ENCODE data around the gene TTC28. TPM values are rescaled to one million over a fixed set of nuclear protein-coding genes. Genes with fewer than 3 reads are reported as not detected.
"Not testable (repeated sequence)": the region's sequence is repeated elsewhere in the genome, so short reads cannot be mapped to it uniquely, and the experiment has no call there.

The TTC28 gene
- total RNA-seq = under 1 TPM; 0.67 to 0.72 TPM

GRCh38 chr22:28679611-28680287 is at the start of gene TTC28:
TSS of gene TTC28 (minus strand) at chr22:28679840. CDS start at chr22:28679723, 117 bp downstream.
- POLR2A ChIA-PET = not testable (repeated sequence)

DNA sequence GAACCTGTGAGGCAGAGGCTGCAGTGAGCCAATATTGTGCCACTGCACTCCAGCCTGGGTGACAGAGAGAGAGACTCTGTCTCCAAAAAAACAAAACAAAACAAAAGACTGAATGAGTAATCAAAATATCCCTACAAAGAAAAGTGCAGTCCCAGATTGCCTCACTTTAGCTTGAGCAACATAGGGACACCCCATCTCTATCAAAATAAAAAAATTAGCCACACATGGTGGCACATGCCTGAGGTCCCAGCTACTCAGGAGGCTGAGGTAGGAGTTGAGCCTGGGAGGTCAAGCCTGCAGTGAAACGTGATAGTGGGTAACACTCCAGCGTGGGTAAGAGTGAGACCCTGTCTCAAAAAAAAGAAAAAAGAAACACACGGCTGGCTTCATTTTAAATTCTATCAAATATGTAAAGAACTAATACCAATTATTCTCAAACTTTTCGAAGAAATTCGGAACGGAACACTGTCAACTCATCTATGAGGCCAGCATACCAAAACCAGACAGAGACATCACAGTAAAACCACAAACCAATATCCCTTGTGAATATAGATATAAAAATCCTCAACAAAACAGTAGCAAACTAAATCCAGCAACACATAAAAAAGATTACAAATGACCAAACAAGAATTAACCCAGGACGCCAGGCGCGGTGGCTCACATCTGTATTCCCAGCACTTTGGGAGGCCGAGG is 49.1 kb upstream of the TTC28 start:
- ChIA-PET CTCF (no interaction called here), POLR2A (no interaction called here)

More at GRCh38 chr22:28679611-28680287, at the start of gene TTC28:
- CTCF ChIA-PET = not testable (repeated sequence)

DNA sequence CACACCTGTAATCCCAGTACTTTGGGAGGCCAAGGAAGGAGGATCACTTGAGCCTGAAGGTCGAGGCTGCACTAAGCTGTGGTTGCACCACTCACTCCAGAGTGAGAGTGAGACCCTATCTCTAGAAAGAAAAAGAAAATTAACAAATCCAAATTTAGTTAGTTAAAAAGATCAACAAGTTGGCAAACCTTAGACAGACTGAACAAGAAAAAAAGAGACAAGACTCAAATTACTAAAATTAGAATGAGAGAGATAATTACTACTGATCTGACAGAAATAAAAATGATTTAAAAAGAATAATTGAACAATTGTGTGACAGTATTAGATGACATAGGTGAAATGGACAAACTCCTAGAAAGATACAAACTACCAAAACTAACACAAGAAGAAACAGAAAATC is 48.4 kb upstream of the TTC28 start:
- POLR2A ChIA-PET = no interaction called here
- CTCF ChIA-PET = no interaction called here

GRCh38 chr22:28718044-28718443 is 38.4 kb upstream of the TTC28 start:
- CTCF ChIA-PET = interaction anchor here (0.6 kb wide), 1 partner anchor 9 kb away, joined by 3 read pairs; no protein-coding TSS in a partner anchor
- POLR2A ChIA-PET = no interaction called here

- ChIA-PET POLR2A (no interaction called here), CTCF (no interaction called here)
Observed at GRCh38 chr22:28716686-28717085, 37.0 kb upstream of the TTC28 start.

- CTCF ChIA-PET = no interaction called here
- POLR2A ChIA-PET = interaction anchor here (0.6 kb wide), 1 partner anchor 40 kb away, joined by 3 read pairs; no protein-coding TSS in a partner anchor
Observed at GRCh38 chr22:28715611-28716010, 36.0 kb upstream of the TTC28 start.

DNA sequence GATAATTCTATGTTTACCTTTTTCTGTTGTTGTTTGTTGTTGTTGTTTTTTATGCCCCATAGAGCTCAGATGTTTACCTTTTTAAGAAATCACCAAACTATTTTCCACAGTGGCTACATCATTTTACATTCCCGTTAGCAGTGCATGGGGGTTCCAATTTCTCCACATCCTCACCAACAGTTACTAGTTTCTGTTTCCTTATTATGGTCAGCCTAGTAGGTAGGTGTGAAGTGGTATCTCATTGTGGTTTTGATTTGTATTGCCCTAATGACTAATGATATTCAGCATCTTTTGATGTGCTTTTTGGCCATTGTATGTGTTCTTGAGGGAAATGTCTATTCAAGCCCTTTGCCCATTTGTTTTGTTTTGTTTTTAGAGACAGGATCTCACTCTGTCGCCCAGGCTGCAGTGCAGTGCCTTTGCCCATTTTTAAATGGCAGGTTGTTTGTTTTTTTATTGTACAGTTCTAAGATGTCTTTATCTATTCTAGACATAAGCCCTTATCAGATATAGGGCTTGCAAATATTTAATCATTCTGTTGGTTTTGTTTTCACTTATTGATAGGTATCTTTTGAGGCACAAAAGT is 34.5 kb upstream of the TTC28 start:
- ChIA-PET POLR2A (no interaction called here), CTCF (no interaction called here)

- ChIA-PET CTCF (no interaction called here), POLR2A (no interaction called here)
Observed at GRCh38 chr22:28711820-28712777, 32.5 kb upstream of the TTC28 start.

GRCh38 chr22:28711341-28711740 is 31.7 kb upstream of the TTC28 start:
- CTCF ChIA-PET = no interaction called here
- POLR2A ChIA-PET = no interaction called here

GRCh38 chr22:28710576-28711191 is 31.0 kb upstream of the TTC28 start:
- ChIA-PET CTCF (no interaction called here), POLR2A (no interaction called here)

DNA sequence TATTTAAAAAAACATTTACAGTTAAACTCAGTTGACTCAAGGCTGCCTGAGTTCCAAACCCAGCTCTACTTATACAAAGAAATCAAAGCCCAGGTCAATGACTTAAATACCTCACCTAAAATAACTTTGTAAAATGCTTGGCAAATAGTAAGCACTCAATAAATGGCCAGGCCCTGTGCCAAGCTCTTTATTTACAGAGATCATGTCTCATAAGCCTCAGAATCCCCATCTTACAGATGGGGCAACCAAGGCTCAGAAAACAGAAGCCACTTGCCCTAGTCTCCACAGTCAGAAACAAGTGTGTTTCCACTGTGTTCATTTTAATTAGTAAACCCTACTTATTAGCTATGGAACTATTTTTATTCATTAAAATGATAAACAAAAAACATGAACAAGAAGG is 30.5 kb upstream of the TTC28 start:
- CTCF ChIA-PET = interaction anchor here (0.5 kb wide), 1 partner anchor 255 kb away, joined by 4 read pairs; no protein-coding TSS in a partner anchor
- POLR2A ChIA-PET = no interaction called here

DNA sequence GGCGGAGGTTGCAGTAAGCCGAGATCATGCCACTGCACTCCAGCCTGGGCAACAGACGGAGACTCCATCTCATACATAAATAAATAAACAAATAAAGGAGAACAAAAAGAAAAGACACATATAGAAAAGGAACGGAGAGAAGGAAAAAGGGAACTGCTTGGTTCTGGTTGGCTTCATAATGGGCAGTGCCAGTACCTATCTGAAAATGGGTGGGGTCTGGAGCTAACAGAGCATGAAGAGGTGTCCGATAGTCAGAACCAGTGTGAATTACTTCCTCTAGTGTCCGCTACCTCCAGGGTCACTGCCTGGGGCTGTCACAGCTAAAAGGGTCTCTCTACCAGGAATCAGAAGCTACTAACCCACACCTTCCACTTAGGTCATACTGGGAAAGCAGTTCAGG is 27.2 kb upstream of the TTC28 start:
- ChIA-PET CTCF (no interaction called here), POLR2A (no interaction called here)

- CTCF ChIA-PET = no interaction called here
Observed at GRCh38 chr22:28703436-28703835, 23.8 kb upstream of the TTC28 start.

GRCh38 chr22:28702891-28703290 is 23.3 kb upstream of the TTC28 start:
- ChIA-PET CTCF (no interaction called here), POLR2A (no interaction called here)

More at GRCh38 chr22:28703436-28703835, 23.8 kb upstream of the TTC28 start:
- POLR2A ChIA-PET = interaction anchor here (0.7 kb wide), 1 partner anchor 76 kb away, joined by 3 read pairs; no protein-coding TSS in a partner anchor

DNA sequence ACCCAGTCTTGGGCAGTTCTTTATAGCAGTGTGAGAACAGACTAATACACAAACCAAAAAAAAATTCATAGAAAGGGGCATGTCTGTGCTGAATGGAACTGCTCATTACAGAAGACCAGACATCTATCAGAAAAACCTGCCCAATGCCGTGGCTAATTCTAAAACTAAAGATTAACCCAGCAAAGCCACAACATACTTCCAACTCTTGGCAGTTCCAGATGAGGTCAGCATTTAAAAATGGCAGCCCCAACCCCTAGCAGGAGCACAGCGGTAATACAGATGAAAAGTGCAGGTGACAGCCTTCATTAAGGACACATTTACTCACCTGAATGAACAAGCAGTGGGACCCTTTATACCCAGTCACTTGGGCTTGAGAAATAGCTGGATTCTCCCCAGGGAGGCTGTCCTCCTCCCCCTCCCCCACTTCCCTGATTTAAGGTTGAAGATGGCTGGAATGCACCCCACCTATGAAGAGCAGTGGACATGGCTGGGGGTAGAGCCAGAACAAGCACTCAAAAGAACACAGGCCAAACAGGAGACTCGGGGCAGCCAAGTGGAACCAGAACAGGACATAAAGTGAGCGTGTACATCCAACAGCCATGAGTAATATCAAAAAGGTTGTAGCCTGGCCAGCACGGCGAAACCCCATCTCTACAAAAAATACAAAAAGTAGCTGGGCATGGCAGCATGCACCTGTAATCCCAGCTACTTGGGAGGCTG is 13.6 kb upstream of the TTC28 start:
- POLR2A ChIA-PET = not testable (repeated sequence)

DNA sequence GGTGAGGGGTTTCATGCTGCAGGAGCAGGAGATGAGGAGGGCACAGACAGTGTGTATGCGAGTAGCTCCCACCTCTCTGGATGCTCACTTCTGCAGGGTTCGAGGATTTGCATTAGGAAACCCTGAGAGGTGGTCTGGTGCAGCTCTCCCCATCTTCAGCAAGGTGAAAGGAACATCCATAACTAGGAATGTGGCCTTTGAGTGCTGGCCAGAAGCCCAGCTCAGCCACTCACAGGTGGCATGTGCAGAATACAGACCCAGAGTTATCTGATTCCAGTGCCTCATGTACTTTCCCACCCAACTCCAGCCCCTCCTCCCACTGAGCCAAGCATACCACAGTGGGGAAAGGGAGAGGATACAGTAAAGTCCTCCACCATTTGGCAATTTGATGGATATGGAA is 10.2 kb upstream of the TTC28 start:
- CTCF ChIA-PET, POLR2A ChIA-PET: not testable (repeated sequence)

More for the DNA sequence above, 13.6 kb upstream of the TTC28 start:
- CTCF ChIA-PET = not testable (repeated sequence)

- CTCF ChIA-PET, POLR2A ChIA-PET: not testable (repeated sequence)
Observed at GRCh38 chr22:28682966-28683365, 3.3 kb upstream of the TTC28 start.

DNA sequence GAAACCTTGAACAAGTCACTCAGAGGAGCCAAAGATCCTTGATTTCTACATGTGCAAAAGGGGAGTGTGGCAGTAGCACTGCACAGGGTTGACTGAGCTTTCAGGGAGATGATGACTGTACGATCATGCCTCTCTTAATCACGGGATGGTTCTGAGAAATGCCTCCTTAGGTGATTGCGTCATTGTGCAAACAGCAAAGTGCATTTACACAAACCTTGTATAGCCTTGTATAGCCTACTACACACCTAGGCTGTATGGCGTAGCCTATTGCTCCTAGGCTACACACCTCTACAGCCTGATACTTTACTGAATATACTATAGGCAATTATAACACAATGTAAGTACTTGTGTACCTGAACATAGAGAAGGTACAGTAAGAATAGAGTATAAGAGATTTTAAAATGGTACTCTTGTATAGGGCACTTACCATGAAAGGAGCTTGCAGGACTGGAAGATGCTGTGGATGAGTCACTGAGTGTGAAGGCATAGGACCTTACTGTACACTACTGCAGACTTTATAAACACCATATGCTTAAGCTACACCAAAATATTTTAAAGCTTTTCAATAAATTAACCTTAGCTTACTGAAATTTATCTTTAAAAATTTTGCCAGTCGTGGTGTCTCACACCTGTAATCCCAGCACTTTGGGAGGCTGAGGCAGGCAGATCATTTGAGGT is 1.3 kb upstream of the TTC28 start:
- POLR2A ChIA-PET, CTCF ChIA-PET: not testable (repeated sequence)
